HG02798 (cell line): ENCODE measurements around the gene BRD4.
"Not testable (repeated sequence)": the region's sequence is repeated elsewhere in the genome, so short reads cannot be mapped to it uniquely, and the experiment has no call there.

Experiments used
- ATAC-seq: cut with Tn5 transposase; IDR thresholded peaks from one replicate; pipeline ENCODE4 v1.9.1; 2021; ENCODE audit warnings: mild to moderate bottlenecking; ENCODE audit not compliant: unreplicated experiment, poor library complexity

The BRD4 gene

DNA sequence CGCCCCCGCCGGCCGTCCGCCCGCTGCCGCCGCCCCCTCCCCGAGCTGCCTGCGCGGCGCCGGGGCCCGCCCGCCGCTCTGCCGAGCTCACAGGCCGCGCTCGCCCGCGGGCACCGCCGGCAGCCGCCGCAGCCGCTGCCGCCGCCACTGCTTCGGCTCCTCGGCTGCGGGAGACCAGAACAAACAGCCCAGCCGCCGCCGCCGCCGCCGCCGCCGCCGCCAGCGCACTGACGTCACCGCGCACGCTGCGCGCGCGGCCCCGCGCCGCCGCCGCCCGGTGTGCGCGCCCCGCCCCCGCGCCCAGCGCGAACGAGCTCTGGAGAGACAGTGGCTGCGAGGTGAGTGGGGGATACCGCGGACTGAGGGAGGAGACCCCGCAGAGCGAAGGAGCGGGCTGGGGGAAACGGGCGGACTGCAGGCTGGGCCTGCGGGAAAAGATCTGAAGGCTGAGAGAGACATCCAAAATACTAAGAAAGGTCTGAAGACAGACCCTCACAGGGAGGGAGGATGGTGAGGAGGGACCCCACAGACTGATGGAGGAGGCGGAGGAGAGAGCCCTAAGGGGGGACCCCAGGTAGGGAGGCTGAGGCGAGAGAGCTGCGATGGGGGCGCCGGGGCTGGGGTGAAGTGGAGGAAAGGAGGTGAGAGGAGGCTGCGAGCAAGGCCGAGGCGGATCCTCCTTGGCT is at the start of gene BRD4:
Gene BRD4, minus strand, starts transcription at position 229 of the 686 bp plus-strand sequence. CDS start 59,440 bp downstream, outside the sequence.
- peak; percentile 66 for ATAC-seq

DNA sequence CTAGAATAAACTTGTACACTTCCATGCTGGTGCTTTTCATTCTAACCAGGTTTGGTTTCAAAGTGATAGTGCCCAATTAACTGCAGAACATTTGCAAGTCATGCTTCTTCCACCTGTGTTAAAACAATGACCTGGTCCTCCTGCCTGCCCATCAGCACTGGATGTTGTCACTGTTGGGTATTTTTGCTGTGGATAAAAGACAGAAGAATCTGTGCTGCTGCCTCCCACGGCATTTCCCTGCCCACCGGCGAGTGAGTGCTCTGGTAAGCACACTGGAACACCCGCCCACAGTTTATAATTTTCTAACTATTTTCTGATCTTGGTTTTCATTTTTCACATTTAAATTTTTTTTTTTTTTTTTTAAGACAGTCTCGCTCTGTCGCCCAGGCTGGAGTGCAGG is 49.5 kb upstream of the BRD4 start:
- ATAC-seq: no peak

DNA sequence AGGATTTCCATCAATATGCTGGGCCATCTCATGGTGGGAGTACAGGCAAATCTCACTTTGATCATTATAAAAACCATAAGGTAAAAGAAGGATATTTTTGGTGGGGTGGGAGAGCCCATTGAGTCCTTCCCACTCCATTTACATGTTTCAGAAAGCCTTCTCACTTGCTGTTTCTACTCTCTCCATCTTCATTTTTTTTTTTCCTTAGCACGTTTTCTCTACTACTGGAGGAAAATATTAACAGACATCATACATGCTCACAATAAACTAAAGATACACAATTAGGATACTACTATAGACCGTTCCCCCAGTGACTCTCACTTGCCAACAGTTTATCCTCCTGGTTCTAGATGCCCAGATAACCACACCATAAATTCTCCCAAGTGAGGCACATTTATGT is 49.1 kb upstream of the BRD4 start:
- no peak for ATAC-seq

DNA sequence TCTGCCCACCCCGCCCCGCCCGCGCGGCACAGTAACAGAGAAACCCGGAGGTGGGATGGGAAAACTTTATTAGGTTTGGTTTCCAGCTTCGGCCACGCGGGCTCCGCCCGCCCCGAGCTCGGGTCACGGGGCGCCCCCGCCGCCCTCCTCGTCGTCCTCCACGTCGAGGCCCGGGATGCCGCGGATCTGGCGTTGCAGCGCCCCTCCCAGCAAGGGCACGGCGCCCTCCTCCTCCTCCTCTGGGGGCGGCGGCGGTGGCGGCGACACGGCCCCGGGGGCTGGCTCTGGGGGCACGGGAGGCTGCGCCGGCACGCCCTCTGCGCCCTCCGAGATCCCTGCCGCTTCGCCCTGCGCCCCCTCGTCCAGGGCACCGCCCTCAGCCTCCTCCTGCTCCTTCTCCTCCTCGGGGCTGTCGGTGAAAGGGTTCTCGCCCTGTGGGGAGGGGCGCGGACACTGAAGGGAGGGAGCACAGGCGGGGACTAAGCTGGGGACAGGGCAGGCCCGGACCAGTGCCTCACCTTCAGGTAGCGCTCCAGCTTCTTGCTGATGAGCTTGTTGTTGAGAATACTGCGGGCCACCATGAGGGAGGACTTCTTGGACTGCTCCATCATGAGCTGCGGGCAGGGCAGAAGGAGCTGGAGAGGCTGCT is 47.8 kb upstream of the BRD4 start:
- ATAC-seq: no peak

DNA sequence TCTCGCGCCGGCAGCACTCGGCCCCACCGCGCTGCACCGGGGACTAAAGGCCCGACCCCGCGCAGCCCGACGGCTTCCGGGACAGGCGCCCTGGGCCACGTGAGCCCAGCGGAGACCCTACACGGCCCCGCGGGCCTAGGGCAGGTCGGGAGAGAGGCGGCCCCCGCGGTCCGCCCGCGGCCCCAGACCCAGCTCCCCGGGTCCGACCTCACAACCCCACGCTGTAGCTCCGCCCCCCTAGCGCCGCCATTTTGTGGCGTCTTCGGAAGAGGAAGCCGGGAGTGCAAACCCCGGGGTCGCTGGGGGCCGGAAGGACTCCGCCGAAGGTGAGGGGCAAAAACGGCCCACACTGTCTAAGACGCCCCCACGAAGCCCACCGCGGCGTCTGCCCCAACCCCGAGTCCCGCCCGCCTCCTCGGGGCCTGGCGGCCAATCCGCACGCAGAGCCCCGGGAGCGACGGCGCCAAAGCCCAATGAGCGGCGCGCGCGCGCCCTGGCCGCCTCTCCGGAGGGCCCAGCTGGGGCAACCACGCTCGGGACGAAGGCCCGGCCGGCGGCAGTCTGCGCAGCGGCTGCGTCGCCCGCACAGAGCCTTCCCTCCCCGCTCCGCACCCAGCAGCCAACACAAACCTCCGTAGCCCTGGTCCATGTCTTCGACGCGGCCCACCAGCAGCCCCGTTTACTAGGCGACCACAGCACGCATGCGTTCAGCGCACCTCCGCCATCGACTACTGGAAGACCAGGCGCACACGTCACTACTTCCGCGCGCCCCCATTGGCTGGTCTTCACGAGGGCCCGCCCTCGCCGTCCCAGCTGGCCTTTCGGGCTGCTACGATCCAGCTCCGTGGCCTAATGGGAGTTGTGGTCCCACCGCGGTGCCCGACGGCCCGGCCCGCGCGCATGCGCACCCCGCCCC is 47.0 kb upstream of the BRD4 start, which contains the start of gene AKAP8:
Gene AKAP8, minus strand, starts transcription at position 705 of the 916 bp plus-strand sequence. Its CDS starts 56 bp downstream, at position 649.
- ATAC-seq: peak; percentile 92

DNA sequence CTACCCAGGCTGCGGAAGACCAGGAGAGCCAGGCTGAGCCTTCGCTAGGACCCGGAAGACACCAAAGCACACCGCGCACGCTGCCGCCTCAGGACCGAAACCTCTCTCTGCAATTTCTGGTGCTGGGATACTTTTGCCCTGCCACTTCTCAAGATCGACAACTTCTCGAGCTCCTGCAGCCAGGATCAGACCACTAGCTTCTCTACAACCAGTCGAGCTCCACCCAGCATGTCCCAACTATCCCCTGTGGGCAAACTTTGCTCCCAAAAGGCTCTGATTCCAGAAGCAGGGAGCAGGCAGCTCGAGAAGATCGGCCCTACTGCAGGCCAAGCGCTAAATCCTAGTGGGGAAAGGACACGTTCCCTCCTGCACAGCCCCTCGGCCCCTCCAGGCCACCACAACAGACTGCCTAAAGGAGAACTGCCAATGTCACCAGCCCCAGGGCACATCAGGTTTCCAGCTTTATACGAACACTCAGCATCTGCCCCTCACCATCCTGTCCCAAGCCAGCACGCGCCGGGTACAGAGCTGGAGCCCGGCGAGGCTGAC is 46.3 kb upstream of the BRD4 start:
- no peak for ATAC-seq

DNA sequence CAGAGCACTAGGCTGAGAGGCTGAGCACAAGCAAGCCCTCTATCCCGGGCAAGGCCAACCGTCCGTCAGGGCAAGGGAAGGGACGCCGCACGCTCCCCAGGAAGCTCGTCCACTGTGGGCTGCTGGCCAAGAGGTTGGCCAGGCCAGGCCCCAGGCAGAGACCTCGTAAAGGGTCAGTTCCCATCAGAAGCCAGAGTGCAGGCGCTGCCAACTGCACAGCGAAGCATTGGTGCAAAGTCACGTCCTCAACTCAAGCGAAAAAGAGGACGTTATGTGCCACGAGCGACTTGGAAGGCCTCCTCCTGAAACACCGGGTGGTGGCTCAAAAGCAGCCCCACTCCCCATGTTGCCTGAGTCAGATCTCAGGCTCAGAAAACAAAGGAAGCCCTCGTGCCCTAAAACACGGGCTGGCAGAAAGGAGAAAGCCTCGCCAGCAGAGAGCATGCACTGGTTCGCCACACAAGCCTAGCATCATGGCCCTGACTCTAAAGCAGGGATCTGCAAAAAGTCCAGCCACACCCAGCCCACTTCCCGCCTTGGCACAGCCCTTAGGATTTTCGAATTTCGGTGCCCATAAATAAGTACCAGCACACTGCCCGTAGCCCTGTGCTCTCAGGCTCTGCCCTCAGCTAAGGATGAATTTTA is 42.6 kb upstream of the BRD4 start:
- ATAC-seq: no peak

DNA sequence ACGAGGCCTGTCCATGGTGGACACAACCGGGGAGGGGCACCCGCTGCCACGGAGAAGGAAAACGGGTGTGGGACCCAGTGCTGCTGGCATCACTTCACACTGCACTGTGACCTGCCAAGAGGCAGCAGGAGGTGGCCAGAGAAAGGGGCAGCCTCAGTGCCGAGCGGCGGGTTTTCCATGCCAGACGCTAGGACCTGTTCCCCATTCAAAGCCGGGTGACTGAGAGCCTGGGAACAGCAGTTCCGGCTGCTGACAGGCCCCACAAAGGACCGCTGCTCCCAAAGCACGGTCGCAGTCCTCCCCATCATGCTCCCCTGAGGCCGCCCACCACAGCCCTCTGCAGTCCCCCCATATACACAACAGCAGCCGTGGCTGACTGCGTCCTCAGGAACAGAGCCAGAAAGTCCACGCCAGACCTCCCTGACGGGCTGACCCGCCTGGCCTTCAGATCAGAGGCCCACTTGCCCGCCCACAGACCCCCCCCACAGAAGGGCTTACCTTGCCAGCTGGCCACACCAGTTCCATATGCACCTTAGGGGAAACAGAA is 41.8 kb upstream of the BRD4 start:
- ATAC-seq: no peak

DNA sequence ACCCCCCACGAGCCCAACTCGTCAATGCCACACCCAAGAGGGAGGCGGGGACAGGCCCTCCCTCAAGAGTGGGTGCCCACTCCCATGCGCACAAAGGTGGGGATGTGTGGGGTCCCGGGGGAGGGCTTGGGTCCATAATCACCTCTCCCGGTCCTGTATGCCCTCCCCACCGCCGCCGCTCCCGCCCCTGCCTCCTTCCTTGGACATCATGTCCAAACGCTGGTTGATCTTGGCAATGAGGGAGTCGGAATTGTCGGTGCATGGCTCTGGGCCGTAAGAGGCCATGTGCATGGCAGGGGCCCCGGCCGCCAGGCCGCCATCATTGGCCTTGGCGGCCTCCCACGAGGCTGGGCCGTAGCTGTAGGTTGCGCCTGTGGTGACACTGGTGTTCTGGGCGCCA is 41.3 kb upstream of the BRD4 start:
- no peak for ATAC-seq

DNA sequence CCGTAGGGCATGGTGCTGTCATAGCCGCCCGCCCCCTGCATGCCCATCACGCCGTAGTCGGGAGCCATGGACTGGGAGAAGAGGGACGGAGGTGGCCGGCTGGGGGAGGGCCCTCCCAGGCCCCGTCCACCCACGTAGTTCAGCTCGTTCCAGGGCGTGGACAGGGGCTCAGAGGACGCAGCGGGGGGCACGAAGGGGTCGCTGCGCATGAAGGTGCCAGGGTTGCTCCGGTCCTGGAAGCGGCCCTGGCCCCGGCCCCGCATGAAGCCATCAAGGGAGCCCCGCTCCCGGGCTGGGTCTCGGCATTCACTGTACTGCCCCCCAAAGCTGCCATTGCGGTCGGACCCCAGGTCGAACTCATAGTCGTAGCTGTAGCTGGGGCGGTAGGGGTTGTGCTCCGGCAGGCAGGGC is 40.6 kb upstream of the BRD4 start:
- no peak for ATAC-seq

DNA sequence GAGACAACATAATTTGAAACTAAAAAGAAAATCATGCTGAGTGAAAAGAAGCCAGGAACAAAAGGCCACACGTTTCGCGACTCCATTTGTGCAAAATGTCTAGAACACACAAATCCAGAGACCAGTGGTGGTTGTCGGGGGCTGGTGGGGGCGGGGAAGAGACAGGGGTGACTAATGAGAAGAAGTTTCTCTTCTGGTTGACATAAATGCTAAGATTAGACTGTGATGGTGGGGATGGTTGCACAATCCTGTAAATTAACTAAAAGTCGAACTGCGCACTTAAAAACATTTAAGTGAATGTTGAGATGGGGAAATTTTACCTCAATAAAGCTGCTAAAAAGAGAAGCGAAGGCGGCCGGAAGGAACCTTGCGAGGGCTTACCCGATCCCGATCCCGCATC is 40.1 kb upstream of the BRD4 start:
- ATAC-seq: no peak

DNA sequence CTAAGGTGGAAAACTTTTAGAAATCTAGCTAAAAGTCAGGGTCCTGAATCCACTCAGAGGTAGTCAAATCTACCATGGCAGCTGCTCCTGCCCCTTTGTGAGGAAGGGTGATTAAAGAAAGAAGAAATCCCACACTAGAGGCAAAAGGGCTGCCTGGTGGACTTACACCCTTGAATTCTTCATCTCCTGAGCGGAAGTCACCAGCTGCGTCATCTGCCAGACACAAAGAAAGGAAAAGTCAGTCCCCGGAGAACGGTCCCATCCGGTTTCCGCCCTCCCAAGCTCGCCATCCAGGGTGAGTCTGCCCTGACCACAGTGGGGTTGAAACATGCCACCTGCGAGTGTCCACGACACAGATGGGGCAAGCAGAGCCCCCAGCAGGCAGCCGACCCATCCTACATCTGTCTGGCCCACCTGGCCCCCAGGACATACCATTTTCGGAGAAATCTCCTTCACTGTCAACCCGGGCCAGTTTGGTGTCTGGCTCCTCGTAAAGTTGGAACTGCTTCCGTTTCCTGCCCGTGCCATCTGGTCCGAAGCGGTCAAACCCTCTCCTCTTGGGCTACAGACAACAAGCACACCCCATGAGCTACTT is 39.5 kb upstream of the BRD4 start:
- ATAC-seq: no peak

DNA sequence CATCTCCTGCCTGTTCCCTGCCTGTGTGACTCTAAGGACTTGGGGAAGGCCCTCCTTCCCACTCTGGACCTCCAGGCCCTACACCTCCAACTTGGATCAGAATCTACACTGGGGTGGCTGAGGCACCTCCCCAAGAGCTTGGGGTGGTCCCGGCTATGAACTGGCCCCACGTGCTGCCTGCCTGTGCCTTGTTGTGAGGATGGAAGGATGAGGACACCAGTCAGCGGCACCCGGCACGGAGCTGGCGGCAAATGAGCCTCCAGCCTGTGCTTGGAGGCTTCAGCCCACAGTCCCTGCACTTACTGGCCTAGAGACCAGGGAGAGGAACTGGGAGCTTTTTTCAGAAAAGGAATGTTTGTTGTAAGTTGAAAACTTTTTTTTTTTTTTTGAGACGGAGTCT is 38.8 kb upstream of the BRD4 start:
- ATAC-seq: no peak

DNA sequence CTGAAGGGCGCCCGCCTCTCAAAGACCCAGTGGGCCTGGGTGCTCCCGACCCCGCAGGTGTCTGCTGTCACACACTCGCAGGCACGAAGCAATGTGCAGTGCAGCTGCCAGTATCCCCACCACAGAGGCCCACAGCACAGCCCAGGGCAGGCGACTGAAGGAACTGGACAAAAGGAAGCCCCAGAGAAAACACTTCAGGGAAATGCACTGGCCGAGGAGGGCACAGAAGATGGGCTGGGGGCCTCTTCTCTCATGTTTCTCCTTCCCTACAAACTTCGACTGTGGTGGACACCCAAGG is 37.2 kb upstream of the BRD4 start:
- ATAC-seq: no peak

DNA sequence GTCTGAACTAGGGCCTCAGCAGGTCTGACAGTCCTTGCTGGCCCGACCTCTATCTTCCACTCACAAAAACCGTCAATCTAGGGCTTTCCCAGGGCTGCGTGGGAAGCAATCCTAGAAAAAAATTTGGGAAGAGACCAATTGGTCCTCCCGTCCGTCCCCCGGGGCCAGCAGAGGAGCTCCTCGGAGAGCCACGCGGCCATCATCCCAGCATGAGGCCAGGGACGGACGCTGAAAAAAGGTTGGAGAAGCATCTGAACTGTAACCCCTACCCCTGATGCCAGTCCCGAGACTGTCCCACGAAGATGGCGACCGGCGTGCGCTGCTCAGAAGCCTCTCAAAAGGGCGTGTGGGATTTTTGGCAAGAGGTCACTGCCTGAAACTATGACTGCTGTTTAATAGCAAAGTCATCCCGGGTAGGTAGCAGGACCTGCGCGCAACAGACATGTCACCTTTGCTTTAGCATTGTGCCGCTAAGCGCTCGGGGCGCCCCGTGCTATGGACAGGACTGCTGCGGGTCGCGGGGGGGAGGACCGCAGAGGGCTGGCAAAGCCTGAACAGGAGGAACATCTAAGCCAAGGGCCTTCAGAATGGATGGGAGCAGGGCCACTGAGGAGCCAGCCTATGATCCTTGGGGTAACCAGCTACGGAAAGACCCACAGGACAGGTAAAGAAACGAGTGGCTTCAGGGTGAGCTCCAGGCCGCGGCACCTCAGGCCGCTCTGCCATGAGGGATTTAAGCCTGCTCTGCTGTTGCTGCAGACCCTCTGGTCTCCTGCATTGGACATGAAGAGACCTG is 36.7 kb upstream of the BRD4 start:
- no peak for ATAC-seq

DNA sequence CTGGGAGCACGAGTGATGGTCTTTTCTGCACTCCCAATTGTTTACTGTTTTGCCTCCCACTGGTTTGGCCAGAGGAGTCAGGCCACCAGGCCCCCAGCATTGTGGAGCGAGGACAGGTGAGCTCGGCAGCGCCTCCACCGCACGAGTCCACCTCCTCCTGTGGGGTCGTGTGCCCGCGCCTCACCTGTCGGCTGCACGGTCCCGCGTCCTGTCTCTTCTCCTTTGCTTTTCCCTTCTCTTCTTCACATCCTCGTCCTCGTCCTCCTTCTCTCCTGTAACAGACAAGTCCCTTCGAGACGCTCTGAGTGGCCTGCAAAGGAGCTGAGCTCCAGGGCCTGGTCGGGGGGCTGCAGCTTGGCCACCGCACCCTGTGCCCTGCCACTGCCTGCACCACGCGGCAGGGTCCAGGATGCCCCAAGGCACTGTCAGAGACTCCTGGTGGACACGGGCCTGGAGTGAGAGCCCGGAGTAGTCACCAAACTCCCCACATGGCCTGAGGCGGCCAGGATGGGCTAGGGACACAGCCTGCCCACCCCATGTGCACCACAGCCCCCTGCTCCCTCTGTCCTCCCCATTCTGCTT is 35.8 kb upstream of the BRD4 start:
- ATAC-seq: no peak

DNA sequence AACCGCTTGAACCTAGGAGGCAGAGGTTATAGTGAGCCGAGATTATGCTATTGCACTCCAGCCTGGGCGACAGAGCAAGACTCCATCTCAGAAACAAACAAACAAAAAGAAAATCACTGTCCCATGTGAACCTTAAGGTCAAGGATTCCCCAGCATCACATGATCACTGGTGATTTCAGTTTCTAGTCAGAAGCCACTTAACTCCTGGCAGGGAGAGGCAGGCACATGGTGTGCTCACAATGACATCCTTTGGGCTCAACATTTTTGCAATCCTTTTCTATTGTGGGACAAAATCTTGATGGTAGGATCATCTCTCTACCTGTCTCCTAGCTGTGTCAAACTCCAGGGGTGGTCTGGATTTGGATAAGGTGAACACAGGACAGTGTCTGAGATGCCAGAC is 35.1 kb upstream of the BRD4 start:
- no peak for ATAC-seq

DNA sequence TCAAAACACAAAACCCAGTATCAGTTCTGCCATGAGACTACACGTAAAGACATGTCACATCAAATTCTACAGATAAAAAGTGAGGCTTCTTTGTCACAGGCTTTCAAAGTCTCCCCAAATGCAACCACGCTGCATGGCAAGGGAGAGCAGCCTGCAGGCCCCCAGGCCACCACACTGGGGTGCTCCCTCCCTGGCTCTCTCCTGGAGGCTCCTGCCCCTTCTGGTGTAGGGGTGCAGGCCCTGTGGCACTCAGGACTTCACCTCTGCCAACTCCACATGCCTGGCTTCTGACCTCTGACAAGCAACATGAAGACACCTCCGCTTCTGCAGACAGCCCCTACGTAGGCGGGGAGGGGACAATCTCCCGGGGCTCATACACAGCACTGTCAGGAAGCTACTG is 32.9 kb upstream of the BRD4 start:
- ATAC-seq: no peak

DNA sequence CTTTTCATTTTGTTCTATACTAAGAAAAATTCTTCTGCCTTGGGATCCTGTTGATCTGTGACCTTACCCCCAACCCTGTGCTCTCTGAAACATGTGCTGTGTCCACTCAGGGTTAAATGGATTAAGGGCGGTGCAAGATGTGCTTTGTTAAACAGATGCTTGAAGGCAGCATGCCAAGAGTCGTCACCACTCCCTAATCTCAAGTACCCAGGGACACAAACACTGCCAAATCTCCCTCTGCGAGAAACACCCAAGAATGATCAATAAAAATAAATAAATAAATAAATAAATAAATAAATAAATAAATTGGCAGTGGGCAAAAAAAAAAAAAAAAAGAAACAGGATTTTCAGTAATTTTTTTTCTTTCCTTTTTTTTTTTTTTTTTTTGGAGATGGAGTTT is 31.5 kb upstream of the BRD4 start:
- not testable (repeated sequence) for ATAC-seq
